Astrocyte (in vitro differentiated cells and primary cell): ENCODE results near the gene ZYG11B. TPM values are rescaled to one million over a fixed set of nuclear protein-coding genes. Genes with fewer than 3 reads are reported as not detected.

ENCODE experiments used
- DNase-seq: peaks from one replicate; pipeline ENCODE4 v3.0.0-alpha.2; 2010; ENCODE audit warnings: low read depth
- FAIRE-seq: peaks from 2 replicates; lab custom pipeline; 2011; peaks lifted over from hg19 to GRCh38; lab: Jason Lieb, UNC
- H2AFZ ChIP-seq: 2 replicates; pipeline ENCODE4 v1.6.0; 2012; ENCODE audit warnings: low read depth, low read length, inconsistent platforms
- H3K27ac ChIP-seq: 2 replicates; pipeline ENCODE4 v1.5.1; 2011; ENCODE audit warnings: low read depth, low read length, inconsistent platforms
- H3K27me3 ChIP-seq: 2 replicates; pipeline ENCODE4 v1.6.0; 2011; ENCODE audit warnings: low read length, inconsistent platforms; ENCODE audit not compliant: insufficient read depth
- H3K36me3 ChIP-seq: 2 replicates; pipeline ENCODE4 v1.5.1; 2011; ENCODE audit warnings: low read length, inconsistent platforms; ENCODE audit not compliant: insufficient read depth
- H3K4me1 ChIP-seq: 2 replicates; pipeline ENCODE4 v1.5.1; 2011; ENCODE audit warnings: low read length, inconsistent platforms; ENCODE audit not compliant: insufficient read depth
- H3K4me2 ChIP-seq: 2 replicates; pipeline ENCODE4 v1.6.0; 2012; ENCODE audit warnings: low read length, inconsistent platforms
- H3K4me3 ChIP-seq: 2 replicates; pipeline ENCODE4 v1.5.1; 2011; ENCODE audit warnings: low read depth, mild to moderate bottlenecking, low read length, inconsistent platforms; ENCODE audit not compliant: insufficient read depth
- H3K79me2 ChIP-seq: 2 replicates; pipeline ENCODE4 v1.6.0; 2012; ENCODE audit warnings: mild to moderate bottlenecking, low read length, inconsistent platforms; ENCODE audit not compliant: insufficient read depth
- H3K9ac ChIP-seq: 2 replicates; pipeline ENCODE4 v1.6.0; 2012; ENCODE audit warnings: mild to moderate bottlenecking, low read length, inconsistent platforms
- H3K9me3 ChIP-seq: 2 replicates; pipeline ENCODE4 v1.5.1; 2012; ENCODE audit warnings: low read depth, mild to moderate bottlenecking, low read length, inconsistent platforms; ENCODE audit not compliant: insufficient read depth
- H4K20me1 ChIP-seq: 2 replicates; pipeline ENCODE4 v1.6.0; 2012; ENCODE audit warnings: low read length, inconsistent platforms; ENCODE audit not compliant: insufficient read depth
- H3K27ac Mint-ChIP-seq: one replicate; pipeline ENCODE4 v1.8.0; 2021; ENCODE audit warnings: mild to moderate bottlenecking, mixed read lengths; ENCODE audit not compliant: unreplicated experiment
- H3K27me3 Mint-ChIP-seq: one replicate; pipeline ENCODE4 v1.8.0; 2021; ENCODE audit warnings: low read depth, mixed read lengths; ENCODE audit not compliant: unreplicated experiment
- H3K36me3 Mint-ChIP-seq: one replicate; pipeline ENCODE4 v1.8.0; 2021; ENCODE audit warnings: low read depth, mixed read lengths; ENCODE audit not compliant: unreplicated experiment
- H3K4me1 Mint-ChIP-seq: one replicate; pipeline ENCODE4 v1.8.0; 2021; ENCODE audit warnings: low read depth, mixed read lengths; ENCODE audit not compliant: unreplicated experiment
- H3K4me3 Mint-ChIP-seq: one replicate; pipeline ENCODE4 v1.8.0; 2021; ENCODE audit warnings: mild to moderate bottlenecking, moderate library complexity, mixed read lengths; ENCODE audit not compliant: unreplicated experiment
- H3K9me3 Mint-ChIP-seq: one replicate; pipeline ENCODE4 v1.8.0; 2021; ENCODE audit warnings: mild to moderate bottlenecking, mixed read lengths; ENCODE audit not compliant: unreplicated experiment
- EZH2 ChIP-seq: IDR thresholded peaks from 2 replicates; pipeline ENCODE4 v1.6.1; 2012; ENCODE audit warnings: mild to moderate bottlenecking, low read length, inconsistent platforms; ENCODE audit not compliant: insufficient read depth
- total RNA-seq: library from RNA; stranded (reverse); gene quantifications from 2 replicates; pipeline ENCODE4 v1.2.1, GENCODE V29; 2021
- TF ChIP-seq, protein P1 (sequence below): IDR thresholded peaks from 2 replicates; pipeline ENCODE4 v1.5.1; 2011; ENCODE audit warnings: low read depth, mild to moderate bottlenecking, inconsistent platforms, low read length, moderate library complexity; ENCODE audit not compliant: insufficient read depth

The ZYG11B gene
- total RNA-seq, 1 donor from 2014 or later, result 22.1 TPM

DNA sequence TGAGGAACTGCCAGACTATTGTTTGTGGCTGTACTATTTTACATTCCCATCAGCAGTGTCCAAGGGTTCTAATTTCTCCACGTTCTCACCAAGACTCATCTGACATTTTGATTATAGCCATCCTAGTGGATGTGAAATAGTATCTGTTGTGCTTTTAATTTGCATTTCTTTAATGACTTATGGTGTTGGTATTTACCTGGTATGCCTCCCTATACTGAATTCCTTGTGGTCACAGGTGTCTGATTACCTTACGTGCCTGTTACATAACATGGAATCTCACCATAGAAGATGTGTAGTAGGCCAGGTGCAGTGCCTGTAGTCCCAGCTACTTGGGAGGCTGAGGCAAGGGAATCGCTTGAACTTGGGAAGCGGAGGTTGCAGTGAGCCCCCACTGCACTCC is 129.8 kb downstream of the ZYG11B start:
- no peak overlapping the region for H3K4me3 ChIP-seq
- H3K9ac ChIP-seq, result no peak overlapping the region
- no peaks in the 10 kb centered on the region for H3K27me3 ChIP-seq
- Mint-ChIP-seq H3K27me3 (peaks cover 3% of the 10 kb centered on the region), H3K27ac (no peak overlapping the region), H3K9me3 (no peaks in the 10 kb centered on the region), H3K36me3 (no peaks in the 10 kb centered on the region), H3K4me3 (no peak overlapping the region), H3K4me1 (no peaks in the 10 kb centered on the region)
- FAIRE-seq (no peak), DNase-seq (no peak)
- no peak overlapping the region for H2AFZ ChIP-seq
- no peaks in the 10 kb centered on the region for H4K20me1 ChIP-seq
- H3K27ac ChIP-seq, result no peak overlapping the region
- no peaks in the 10 kb centered on the region for H3K36me3 ChIP-seq
- TF ChIP-seq EZH2, result no peak
- TF ChIP-seq, protein P1, sequence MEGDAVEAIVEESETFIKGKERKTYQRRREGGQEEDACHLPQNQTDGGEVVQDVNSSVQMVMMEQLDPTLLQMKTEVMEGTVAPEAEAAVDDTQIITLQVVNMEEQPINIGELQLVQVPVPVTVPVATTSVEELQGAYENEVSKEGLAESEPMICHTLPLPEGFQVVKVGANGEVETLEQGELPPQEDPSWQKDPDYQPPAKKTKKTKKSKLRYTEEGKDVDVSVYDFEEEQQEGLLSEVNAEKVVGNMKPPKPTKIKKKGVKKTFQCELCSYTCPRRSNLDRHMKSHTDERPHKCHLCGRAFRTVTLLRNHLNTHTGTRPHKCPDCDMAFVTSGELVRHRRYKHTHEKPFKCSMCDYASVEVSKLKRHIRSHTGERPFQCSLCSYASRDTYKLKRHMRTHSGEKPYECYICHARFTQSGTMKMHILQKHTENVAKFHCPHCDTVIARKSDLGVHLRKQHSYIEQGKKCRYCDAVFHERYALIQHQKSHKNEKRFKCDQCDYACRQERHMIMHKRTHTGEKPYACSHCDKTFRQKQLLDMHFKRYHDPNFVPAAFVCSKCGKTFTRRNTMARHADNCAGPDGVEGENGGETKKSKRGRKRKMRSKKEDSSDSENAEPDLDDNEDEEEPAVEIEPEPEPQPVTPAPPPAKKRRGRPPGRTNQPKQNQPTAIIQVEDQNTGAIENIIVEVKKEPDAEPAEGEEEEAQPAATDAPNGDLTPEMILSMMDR, result no peak
- no peaks in the 10 kb centered on the region for H3K79me2 ChIP-seq
- no peaks in the 10 kb centered on the region for H3K4me1 ChIP-seq
- no peaks in the 10 kb centered on the region for H3K9me3 ChIP-seq
- H3K4me2 ChIP-seq, result no peak overlapping the region

DNA sequence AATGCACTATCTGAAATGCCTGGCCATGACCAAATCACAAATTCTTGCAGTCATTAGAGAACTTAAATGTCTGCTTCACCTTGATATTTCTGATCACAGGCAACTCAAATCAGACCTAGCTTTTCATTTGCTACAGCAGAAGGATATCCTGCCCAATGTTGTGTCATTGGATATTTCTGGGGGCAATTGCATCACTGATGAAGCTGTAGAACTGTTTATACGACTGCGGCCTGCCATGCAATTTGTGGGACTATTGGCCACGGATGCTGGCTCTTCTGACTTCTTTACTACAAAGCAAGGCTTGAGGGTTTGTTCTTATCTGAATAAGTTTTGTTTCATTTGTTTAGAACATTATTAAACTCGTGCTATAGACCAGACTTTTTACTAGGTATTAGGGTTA is 131.2 kb downstream of the ZYG11B start:
- Histone ChIP-seq H3K9ac (no peak overlapping the region), H3K27me3 (no peaks in the 10 kb centered on the region), H3K4me1 (no peaks in the 10 kb centered on the region), H3K79me2 (no peaks in the 10 kb centered on the region), H3K36me3 (no peaks in the 10 kb centered on the region), H3K9me3 (no peaks in the 10 kb centered on the region), H3K4me2 (no peak overlapping the region), H2AFZ (no peak overlapping the region), H4K20me1 (no peaks in the 10 kb centered on the region), H3K4me3 (no peak overlapping the region), H3K27ac (no peak overlapping the region)
- DNase-seq, result no peak
- no peak for TF ChIP-seq EZH2
- TF ChIP-seq, protein P1, result no peak
- no peak for FAIRE-seq
- Mint-ChIP-seq H3K27me3 (peaks cover 3% of the 10 kb centered on the region), H3K36me3 (no peaks in the 10 kb centered on the region), H3K9me3 (no peaks in the 10 kb centered on the region), H3K4me1 (no peaks in the 10 kb centered on the region), H3K4me3 (no peak overlapping the region), H3K27ac (no peak overlapping the region)

DNA sequence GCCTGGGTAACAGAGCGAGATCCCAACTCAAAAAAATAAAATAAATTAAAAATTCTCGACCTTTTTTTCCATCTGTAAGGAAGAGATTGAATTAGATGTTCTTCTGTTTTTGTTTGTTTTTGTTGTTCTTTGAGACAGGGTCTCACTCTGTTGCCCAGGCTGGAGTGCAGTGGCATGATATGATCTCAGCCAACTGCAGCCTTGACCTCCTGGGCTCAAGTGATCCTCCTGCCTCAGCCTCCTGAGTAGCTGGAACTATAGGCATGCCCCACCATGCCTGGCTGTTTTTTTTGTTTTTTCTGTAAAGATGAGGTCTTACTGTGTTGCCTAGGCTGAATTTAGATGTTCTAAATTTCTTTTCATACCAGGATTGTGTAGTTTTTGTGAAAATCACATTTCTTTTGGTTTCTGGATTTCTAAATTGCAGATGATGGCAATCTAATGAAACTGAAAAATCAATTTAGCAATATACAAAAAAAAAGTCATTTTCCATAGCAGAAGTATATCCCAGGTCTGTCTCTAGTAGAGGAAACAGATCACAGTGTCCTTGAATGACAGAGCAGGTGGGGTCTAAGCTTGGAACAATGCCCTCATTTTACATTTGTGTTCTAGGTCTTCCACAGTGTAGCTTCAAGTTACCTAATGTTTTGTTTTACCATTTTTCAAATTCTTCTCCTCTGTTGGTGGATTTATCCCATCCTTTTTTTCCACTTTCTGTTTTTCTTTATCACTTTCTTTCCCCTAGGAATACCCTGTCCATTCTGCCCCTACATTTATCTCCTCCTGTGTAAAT is 136.6 kb downstream of the ZYG11B start:
- no peak for FAIRE-seq
- no peak overlapping the region for H3K27ac Mint-ChIP-seq
- no peaks in the 10 kb centered on the region for H3K9me3 ChIP-seq
- no peak overlapping the region for H3K27ac ChIP-seq
- no peaks in the 10 kb centered on the region for H3K4me1 Mint-ChIP-seq
- DNase-seq, result no peak
- no peaks in the 10 kb centered on the region for H4K20me1 ChIP-seq
- H3K9ac ChIP-seq, result no peak overlapping the region
- H3K4me1 ChIP-seq, result no peaks in the 10 kb centered on the region
- H3K79me2 ChIP-seq, result no peaks in the 10 kb centered on the region
- no peak overlapping the region for H3K4me2 ChIP-seq
- no peak overlapping the region for H3K4me3 ChIP-seq
- H2AFZ ChIP-seq, result no peak overlapping the region
- no peaks in the 10 kb centered on the region for H3K27me3 Mint-ChIP-seq
- no peaks in the 10 kb centered on the region for H3K9me3 Mint-ChIP-seq
- no peak overlapping the region for H3K4me3 Mint-ChIP-seq
- TF ChIP-seq EZH2, result no peak
- TF ChIP-seq, protein P1, result no peak
- no peaks in the 10 kb centered on the region for H3K27me3 ChIP-seq
- H3K36me3 Mint-ChIP-seq, result peaks cover 2% of the 10 kb centered on the region
- no peaks in the 10 kb centered on the region for H3K36me3 ChIP-seq
